ENCODE results near the gene SLC66A1. TPM values are rescaled to one million over a fixed set of nuclear protein-coding genes. Genes with fewer than 3 reads are reported as not detected.
A peak's percentile ranks its signal among the peaks of the same experiment; 100 is the strongest.

The SLC66A1 gene
- total and polyA plus RNA-seq, 9 of the 15 experiments (the other 6 are each of a cell fraction or from before 2014, with no cell fraction given): 1.2 to 40.8 (median 18.6) TPM

DNA sequence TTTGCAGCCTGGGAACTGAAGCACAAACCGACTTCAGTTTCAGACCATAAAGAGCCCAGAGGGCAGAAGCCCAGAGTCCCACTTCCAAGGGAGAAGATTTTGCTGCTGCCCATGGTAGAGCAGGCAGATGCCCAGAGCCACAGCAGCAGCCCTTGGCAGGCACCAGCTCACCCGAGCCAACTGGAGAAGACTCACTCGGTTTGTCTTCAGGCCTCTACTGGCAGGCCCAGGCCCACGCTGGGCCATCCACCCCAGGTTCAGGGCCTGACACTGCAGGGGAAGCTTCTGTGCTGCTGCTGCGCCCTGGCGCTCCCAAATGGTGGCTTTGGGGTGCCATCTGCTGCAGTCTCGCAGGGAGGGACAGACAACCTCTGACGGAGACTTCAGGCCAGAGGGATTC lies 33.3 kb downstream of the SLC66A1 start:
- no peak overlapping the region for H3K4me2 ChIP-seq (ENCODE audit: insufficient read depth, low read length)
- WGBS (ENCODE audit: insufficient coverage, low coverage, missing lambda C conversion rate): 78% methylated on average over 8 of the region's 8 CpGs
- FAIRE-seq (no peak), ATAC-seq (no peak), DNase-seq (ENCODE audit: extremely low read depth in 1 of 4, low spot score in 3 of 4) (no peak)
- TF ChIP-seq PHF21A (IDR thresholded peaks at IDR 0.05; ENCODE audit: borderline replicate concordance, low read depth) (no peak), TCF15 (CRISPR knock-in tag; IDR thresholded peaks at IDR 0.05) (no peak), NFATC3 (IDR thresholded peaks at IDR 0.05) (no peak), SMAD4 (CRISPR knock-in tag; conservative IDR thresholded peaks at IDR 0.05) (no peak)
- TF ChIP-seq, protein P1, sequence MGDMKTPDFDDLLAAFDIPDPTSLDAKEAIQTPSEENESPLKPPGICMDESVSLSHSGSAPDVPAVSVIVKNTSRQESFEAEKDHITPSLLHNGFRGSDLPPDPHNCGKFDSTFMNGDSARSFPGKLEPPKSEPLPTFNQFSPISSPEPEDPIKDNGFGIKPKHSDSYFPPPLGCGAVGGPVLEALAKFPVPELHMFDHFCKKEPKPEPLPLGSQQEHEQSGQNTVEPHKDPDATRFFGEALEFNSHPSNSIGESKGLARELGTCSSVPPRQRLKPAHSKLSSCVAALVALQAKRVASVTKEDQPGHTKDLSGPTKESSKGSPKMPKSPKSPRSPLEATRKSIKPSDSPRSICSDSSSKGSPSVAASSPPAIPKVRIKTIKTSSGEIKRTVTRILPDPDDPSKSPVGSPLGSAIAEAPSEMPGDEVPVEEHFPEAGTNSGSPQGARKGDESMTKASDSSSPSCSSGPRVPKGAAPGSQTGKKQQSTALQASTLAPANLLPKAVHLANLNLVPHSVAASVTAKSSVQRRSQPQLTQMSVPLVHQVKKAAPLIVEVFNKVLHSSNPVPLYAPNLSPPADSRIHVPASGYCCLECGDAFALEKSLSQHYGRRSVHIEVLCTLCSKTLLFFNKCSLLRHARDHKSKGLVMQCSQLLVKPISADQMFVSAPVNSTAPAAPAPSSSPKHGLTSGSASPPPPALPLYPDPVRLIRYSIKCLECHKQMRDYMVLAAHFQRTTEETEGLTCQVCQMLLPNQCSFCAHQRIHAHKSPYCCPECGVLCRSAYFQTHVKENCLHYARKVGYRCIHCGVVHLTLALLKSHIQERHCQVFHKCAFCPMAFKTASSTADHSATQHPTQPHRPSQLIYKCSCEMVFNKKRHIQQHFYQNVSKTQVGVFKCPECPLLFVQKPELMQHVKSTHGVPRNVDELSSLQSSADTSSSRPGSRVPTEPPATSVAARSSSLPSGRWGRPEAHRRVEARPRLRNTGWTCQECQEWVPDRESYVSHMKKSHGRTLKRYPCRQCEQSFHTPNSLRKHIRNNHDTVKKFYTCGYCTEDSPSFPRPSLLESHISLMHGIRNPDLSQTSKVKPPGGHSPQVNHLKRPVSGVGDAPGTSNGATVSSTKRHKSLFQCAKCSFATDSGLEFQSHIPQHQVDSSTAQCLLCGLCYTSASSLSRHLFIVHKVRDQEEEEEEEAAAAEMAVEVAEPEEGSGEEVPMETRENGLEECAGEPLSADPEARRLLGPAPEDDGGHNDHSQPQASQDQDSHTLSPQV (IDR thresholded peaks at IDR 0.05): no peak
- ChIA-PET CTCF (ENCODE audit: low intra/inter-chr PET ratio) (interaction anchor here (0.9 to 2.7 kb wide), 3 partner anchors 237 to 308 kb away, joined by 3 to 29 read pairs (median 3); no protein-coding TSS in a partner anchor), POLR2A (interaction anchor here (1.2 kb wide), 1 partner anchor 135 kb away, joined by 3 read pairs; no protein-coding TSS in a partner anchor)
- H3K4me1 ChIP-seq (replicated peaks in 1 of 2; ENCODE audit: control insufficient read depth in 2 of 2, insufficient read depth in 2 of 2, low read length in 2 of 2): peaks cover 4 to 45% of the 10 kb centered on the region in 2 experiments; a peak in 4 of 5 replicates
- intact Hi-C loops (cut with micrococcal nuclease) (no loop called here), in situ Hi-C loops (cut with MboI) (no loop called here)
- peaks cover 14% of the 10 kb centered on the region for H4K20me1 ChIP-seq (replicated peaks; ENCODE audit: control insufficient read depth, insufficient read depth, low read length)
- H3K36me3 ChIP-seq (ENCODE audit: control insufficient read depth, insufficient read depth, low read length): peaks cover 45% of the 10 kb centered on the region; the same call in 2 of the 3 replicates
- H3K27me3 ChIP-seq (ENCODE audit: control insufficient read depth in 2 of 2, insufficient read depth in 2 of 2, low read length in 2 of 2): no peaks in the 10 kb centered on the region
- no peaks in the 10 kb centered on the region for H3K79me2 ChIP-seq (ENCODE audit: control insufficient read depth, insufficient read depth, low read length)
- BruUV-seq (replicated peaks): no TSS peak
- H3K4me3 ChIP-seq: no peak overlapping the region
- peak overlapping the region in 1 of 2 experiments; percentile 63; a peak in 1 of 4 replicates for H3K9ac ChIP-seq (ENCODE audit: insufficient read depth in 1 of 2, low read depth in 2 of 2, low read length in 2 of 2)
- no peak overlapping the region for H2AFZ ChIP-seq (ENCODE audit: low read depth, low read length)
- H3K27ac ChIP-seq (ENCODE audit: extremely low read depth, low read depth, low read length): no peak overlapping the region
- H3K9me3 ChIP-seq (replicated peaks; ENCODE audit: control insufficient read depth, insufficient read depth, low read depth, low read length): no peaks in the 10 kb centered on the region
- peaks cover 8% of the 10 kb centered on the region for H3K9me1 ChIP-seq (ENCODE audit: control insufficient read depth, insufficient read depth, low read length)

Measured in K562 (cell line).